GM10248 (cell line): ENCODE measurements around the gene HLA-DPA1.
"Not testable (repeated sequence)": the region's sequence is repeated elsewhere in the genome, so short reads cannot be mapped to it uniquely, and the experiment has no call there.

Experiments
- CTCF ChIA-PET: fragments of 300-600 bp; sonication (Branson Sonifier 250); formaldehyde crosslinking; extraction: SDS; loops from one replicate; lab custom pipeline; 2021; ENCODE audit warnings: antibody characterized with exemption; lab: Yijun Ruan, JAX
- POLR2A ChIA-PET: fragments of 350-650 bp; sonication (Branson Sonifier 250); formaldehyde crosslinking; extraction: SDS; loops from one replicate; lab custom pipeline; 2020; ENCODE audit warnings: antibody characterized with exemption; lab: Yijun Ruan, JAX
- DNase-seq: peaks from one replicate; pipeline ENCODE4 v3.0.0; 2012; ENCODE audit errors: extremely low spot score
- TF ChIP-seq, protein P1 (sequence below): IDR thresholded peaks from 2 replicates; pipeline ENCODE4 v1.5.1; 2012; ENCODE audit warnings: mild to moderate bottlenecking, low read depth; ENCODE audit errors: extremely low read depth, missing control alignments, control extremely low read depth

Gene HLA-DPA1

DNA sequence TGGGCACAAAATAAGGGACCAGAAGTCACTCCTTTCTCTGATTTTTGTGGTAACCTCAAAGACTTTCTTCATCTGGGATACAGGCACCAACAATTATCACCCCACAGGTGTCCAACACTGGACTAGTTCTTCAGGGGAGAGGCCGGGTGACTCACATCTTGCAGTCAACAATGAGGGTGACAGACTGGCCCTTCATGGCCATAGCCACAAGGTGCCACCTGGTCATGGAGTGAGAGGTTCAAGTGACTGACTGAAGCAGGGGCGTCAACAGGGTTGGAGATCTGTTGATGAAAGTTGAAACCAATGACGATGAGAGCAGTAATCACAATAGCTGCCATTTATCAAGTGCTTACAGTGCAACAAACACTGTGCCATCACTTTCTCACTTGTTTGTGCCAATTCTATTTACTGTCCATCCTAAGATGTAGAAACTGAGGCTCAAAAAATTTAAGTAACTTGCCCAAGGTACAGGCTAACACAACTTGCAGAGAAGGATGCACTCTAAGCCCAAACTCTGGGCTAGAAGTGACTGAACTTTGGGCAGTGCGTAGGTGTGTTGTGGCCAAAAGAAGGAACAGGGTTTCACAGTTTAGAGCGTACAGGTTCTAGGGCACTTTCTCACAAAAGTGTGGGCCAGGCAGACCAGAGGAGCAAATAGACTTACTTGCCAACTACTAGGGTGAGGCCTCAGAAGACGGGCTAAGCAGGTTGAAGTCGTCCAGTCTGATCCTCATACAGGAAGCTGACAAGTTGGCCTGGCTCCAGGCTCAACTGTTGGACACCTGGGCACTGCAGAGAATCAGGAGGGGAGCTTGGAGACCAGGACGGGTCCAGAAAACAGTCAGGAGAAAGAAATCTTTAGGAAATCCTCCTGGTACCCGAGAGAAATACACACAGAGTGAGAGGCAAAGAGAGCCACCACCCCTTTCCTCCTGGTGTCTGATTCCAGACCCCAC, 32.7 kb upstream of the HLA-DPA1 start:
- TF ChIP-seq, protein P1, sequence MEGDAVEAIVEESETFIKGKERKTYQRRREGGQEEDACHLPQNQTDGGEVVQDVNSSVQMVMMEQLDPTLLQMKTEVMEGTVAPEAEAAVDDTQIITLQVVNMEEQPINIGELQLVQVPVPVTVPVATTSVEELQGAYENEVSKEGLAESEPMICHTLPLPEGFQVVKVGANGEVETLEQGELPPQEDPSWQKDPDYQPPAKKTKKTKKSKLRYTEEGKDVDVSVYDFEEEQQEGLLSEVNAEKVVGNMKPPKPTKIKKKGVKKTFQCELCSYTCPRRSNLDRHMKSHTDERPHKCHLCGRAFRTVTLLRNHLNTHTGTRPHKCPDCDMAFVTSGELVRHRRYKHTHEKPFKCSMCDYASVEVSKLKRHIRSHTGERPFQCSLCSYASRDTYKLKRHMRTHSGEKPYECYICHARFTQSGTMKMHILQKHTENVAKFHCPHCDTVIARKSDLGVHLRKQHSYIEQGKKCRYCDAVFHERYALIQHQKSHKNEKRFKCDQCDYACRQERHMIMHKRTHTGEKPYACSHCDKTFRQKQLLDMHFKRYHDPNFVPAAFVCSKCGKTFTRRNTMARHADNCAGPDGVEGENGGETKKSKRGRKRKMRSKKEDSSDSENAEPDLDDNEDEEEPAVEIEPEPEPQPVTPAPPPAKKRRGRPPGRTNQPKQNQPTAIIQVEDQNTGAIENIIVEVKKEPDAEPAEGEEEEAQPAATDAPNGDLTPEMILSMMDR = no peak
- no peak for DNase-seq
- ChIA-PET CTCF (interaction anchor here (1.0 to 2.5 kb wide), 3 partner anchors 15 to 91 kb away, joined by 3 to 8 read pairs (median 6); no protein-coding TSS in a partner anchor), POLR2A (no interaction called here)

- DNase-seq = no peak
- CTCF ChIA-PET = no interaction called here
- POLR2A ChIA-PET = no interaction called here
- TF ChIP-seq, protein P1 = no peak
Observed at GRCh38 chr6:33105386-33105785, 31.9 kb upstream of the HLA-DPA1 start.

DNA sequence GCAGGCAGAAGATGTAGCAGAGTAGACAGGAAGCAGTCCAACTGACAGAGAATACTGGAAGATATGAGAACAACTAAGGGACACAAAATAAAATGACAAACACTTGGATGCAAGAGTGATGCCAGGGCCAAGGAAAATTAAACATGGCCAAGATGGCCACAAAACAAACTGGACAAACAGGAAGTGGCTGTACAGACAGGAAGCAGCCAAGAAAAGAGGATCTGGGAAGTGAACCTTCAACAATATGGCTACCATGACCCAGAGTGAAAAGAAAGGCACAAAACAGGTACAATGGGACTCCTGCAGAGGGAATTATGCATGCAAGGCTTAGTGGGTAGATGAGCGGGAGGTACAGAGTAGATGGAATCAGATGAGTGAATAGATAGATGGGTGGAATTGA, 31.4 kb upstream of the HLA-DPA1 start:
- ChIA-PET CTCF (no interaction called here), POLR2A (no interaction called here)
- TF ChIP-seq, protein P1 = no peak
- DNase-seq = no peak

- no peak for DNase-seq
- ChIA-PET CTCF (no interaction called here), POLR2A (no interaction called here)
- TF ChIP-seq, protein P1 = no peak
Observed at GRCh38 chr6:33103776-33104175, 30.3 kb upstream of the HLA-DPA1 start.

- CTCF ChIA-PET = interaction anchor here (0.6 kb wide), 1 partner anchor 13 kb away, joined by 3 read pairs; no protein-coding TSS in a partner anchor
- DNase-seq, POLR2A ChIA-PET: not testable (repeated sequence)
Observed at GRCh38 chr6:33101121-33101737, 27.8 kb upstream of the HLA-DPA1 start.

- no peak for DNase-seq
- POLR2A ChIA-PET = no interaction called here
- CTCF ChIA-PET = interaction anchor here (1.0 kb wide), 1 partner anchor 13 kb away, joined by 3 read pairs; no protein-coding TSS in a partner anchor
- TF ChIP-seq, protein P1 = no peak
Observed at GRCh38 chr6:33095681-33096080, 22.2 kb upstream of the HLA-DPA1 start.

DNA sequence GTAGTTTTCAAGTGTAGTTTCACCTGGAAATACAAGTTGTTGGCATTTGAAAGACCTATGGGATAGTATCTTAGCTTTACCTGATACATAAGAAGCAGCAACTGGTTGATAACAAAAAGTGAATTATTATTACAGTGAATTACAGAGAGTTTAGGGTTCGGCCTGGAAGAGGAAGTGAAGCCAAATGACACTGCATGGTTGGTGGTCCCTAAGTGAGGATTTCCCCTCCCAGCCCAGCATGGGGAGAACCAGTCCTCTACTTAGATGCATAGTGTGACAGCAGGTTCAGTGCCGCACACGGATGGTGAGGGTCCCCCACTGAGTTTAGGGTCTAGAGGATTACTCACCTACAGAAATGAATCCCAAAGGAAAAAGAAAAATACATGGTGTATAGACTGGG, 20.4 kb upstream of the HLA-DPA1 start:
- ChIA-PET CTCF (interaction anchor here (0.7 to 1.3 kb wide), 6 partner anchors 12 to 154 kb away, joined by 3 read pairs; no protein-coding TSS in a partner anchor), POLR2A (no interaction called here)
- no peak for DNase-seq
- TF ChIP-seq, protein P1 = no peak
